EH (cell line): ENCODE measurements around the gene FDPS.
"Not testable (repeated sequence)": the region's sequence is repeated elsewhere in the genome, so short reads cannot be mapped to it uniquely, and the experiment has no call there.

Experiments
- DNase-seq: peaks from one replicate; pipeline ENCODE4 v3.0.0-alpha.2; 2015; ENCODE audit warnings: low read depth

FDPS gene

DNA sequence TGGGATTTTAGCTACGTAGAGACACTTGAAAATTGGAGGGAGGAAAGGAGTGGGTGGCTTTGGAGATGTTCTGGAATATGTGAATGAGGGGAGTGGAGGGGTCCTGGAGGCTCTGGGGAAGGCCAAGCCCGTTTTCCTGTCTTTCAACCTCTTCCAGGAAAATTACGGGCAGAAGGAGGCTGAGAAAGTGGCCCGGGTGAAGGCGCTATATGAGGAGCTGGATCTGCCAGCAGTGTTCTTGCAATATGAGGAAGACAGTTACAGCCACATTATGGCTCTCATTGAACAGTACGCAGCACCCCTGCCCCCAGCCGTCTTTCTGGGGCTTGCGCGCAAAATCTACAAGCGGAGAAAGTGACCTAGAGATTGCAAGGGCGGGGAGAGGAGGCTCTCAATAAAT, 11.6 kb downstream of the FDPS start:
- no peak for DNase-seq

DNA sequence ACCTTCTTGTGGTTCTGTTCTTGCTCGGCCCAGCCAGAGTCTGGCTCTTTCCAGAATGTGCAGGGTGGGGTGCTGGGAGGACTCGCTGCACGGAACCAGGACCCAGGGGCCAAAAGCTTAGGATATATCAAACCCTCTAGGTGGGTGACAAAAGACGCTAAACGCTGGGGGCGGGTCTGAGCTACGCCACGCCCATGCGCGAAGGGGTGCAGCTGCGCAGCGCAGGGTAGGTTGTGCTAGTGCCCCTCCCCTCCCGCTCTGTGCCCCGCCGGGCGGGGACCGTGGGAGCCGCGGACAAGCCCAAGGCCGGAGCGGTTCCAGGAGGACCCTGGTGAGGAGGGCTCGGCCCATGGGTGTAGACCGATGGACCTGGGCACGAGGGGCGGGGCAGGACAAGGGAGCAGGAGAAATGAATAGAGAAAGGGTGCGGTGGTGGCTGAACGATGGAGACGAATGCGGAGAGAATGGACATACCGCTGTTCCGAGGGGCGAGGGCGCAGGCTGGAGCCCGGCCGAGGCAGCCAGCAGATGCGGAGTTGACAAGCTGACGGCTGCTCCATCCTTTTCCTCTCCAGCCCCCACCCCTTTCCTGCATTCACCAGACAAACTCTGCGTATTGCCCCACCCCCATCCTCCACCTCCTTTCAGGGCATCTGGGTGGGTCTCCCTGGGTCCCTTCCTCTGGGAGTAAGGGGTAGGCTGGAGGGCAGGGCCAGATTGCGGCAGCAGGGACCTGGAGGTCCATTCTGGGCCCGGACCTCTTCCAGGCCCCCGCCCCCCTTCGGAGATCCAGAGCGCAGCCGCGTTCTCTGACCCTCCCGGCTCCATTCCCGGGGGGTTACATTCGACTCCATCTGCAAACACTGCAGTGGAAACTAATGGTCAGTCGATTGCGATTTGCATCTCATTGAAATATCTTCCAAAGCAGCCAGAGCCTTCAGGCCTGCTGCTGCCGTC, 12.3 kb downstream of the FDPS start, which contains the start of gene RUSC1:
Gene RUSC1 (plus strand): TSS at position 234 of the 957 bp plus-strand sequence. CDS start 880 bp downstream, outside the sequence.
- peak; percentile 68 for DNase-seq

DNA sequence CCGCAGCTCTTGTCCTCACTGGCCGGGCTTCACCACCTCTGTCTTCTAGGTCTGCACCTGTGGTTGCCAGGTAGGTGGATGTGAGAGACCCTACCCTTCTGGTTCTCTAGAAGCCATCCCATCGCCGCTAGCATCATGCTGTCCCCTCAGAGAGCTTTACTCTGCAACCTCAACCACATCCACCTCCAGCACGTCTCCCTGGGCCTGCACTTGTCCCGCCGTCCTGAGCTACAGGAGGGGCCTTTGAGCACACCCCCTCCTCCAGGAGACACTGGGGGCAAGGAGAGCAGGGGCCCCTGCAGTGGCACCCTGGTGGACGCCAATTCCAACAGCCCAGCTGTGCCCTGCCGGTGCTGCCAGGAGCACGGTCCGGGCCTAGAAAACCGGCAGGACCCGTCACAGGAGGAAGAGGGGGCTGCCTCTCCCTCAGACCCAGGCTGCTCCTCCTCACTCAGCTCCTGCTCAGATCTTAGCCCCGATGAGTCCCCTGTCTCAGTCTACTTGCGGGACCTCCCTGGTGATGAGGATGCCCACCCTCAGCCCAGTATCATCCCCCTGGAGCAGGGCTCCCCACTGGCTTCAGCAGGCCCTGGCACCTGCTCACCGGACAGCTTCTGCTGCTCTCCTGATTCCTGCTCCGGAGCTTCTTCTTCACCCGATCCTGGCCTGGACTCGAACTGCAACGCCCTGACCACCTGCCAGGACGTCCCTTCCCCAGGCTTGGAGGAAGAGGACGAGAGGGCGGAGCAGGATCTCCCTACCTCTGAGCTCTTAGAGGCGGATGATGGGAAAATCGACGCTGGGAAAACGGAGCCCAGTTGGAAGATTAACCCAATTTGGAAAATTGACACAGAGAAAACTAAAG, 13.2 kb downstream of the FDPS start:
- no peak for DNase-seq

DNA sequence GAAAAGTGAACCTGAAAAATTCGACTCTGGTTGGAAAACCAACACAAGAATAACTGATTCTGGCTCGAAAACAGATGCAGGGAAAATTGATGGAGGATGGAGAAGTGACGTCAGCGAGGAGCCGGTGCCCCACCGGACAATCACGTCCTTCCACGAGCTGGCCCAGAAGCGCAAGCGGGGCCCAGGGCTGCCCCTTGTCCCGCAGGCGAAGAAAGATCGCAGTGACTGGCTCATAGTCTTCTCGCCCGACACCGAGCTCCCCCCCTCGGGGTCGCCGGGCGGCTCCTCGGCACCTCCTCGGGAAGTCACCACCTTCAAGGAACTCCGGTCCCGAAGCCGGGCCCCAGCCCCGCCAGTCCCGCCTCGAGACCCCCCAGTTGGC, 13.9 kb downstream of the FDPS start:
- DNase-seq, result peak; percentile 48

DNA sequence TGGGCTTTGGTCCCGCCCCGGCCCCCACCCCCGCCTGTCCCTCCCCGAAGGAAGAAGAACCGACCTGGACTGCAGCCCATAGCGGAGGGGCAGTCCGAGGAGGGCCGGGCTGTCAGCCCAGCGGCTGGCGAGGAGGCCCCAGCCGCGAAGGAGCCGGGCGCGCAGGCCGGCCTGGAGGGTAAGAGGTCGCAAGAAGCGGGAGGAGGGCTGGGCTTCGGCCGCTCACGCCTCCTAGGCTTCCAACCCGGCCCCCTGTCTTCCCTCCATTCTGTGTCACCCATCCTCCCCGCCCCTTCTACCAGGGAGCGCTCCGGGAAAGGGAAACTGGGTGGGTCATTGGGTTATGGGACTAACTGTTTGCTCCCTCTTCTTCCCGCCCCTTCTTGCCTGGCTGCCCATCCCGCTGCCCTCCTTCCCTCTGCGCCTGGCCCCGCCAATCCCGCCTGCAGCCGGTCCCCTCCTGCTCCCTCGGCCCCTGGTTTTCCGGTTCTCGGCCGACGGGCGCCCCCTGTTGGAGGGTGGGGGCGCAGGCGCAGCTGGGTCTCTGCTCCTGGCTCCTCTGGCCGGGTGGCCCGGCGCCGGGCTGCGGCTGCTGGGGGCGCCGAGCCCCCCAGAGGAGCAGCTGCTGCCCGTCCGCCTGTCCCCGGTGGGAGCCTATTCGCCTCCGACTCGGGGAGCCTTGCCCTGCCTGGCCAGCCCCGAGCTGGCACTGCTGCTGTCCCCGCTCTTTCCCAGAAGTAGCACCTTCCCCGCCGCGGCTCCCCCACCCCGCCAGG, 14.5 kb downstream of the FDPS start:
- peak; percentile 99 for DNase-seq

DNA sequence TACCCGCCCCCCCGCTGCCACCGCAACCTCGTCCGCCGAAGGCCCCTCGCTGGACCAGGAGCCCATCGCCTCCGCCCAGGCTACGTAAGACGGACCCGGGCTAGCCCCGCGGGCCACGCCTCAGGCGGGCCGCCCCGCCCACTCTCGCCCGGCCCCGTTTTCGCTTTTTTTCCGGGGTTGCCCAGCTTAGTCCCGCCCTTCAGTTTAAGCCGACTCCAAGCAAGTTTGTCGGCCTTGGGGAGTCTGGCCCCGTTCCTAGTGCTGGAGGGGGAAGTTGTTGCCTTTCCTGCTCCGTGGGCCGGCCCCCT, 15.0 kb downstream of the FDPS start:
- peak; percentile 90 for DNase-seq

DNA sequence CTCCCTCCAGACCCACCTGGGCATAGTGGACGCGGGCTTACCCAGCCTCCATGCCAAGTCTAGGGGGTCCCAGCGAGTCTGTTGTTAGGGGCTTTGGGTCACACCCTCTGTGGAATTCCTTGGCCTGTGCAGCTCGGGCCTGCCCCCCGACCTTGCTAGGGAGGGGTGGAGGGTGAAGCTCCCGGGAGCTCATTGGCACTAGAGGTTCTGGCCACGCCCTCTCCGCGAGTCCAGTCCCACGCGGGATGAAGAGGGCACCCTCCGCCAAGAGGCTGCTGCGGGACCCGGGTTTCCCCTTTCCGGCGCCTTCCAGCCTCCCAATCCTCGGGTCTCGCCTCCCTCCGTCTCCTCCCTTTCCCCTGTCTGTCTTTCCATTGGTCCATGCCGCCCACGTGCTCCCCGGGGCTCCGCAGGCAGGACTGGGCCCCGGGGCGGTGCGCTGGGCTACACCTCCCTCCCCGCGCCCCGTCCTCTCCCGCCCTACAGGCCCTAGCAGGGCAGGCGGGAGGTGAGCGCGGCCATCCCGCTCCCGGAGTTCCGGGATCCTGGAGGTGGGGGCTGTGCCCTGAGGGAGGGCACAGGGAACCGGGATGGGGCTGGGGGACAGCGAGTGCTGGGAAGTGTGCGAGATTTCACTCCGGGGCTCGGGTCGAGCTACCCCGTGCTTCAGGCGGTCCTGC, 15.5 kb downstream of the FDPS start:
- DNase-seq, result peak; percentile 98

DNA sequence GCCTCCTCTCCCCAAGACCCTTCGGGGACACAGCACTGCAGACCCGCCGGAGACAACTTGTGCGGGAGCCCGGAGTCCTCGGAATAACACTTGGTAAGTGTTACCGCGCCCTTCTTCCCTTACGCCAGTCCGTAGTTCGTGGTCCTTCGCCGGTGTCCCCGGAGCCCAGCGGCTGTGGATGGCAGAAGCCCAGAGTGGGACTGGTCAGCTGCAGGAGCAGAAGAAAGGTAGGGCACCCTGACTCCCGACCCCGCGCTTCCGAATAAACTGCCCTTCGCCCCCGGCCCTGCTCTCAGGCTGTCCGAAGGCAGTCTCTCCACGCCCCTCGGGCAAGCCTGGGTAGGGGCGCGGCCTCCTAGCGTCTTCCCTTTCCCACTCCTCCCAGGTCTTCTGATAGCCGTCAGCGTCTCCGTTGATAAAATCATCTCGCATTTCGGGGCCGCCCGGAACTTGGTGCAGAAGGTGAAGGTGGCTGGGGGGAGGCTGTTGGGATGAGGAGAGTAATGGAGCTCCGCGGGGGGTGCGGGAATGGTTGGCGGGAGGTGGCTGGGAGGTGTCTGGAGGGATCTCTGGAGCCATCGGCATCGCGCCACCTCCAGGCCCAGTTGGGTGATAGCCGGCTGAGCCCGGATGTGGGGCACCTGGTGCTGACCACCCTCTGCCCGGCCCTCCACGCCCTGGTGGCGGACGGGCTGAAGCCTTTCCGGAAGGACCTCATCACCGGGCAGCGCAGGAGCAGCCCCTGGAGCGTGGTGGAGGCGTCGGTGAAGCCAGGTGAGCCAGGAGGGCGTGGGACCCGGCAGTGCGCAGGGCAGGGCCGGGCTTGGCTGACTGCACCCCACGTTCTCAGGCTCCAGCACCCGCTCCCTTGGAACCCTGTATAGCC, 16.3 kb downstream of the FDPS start:
- peak; percentile 63 for DNase-seq

DNA sequence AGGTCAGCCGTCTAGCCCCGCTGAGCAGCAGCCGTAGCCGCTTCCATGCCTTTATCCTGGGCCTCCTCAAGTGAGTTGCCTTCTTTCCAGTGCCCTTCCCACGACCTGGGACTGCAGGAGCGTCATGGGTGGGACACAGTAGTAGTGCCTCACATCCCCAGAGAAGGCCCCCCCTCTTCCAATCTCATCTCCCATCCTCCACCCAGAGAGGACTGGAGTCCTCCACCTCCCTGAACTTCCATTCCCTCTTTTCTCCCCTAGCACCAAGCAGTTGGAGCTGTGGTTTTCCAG, 16.9 kb downstream of the FDPS start:
- DNase-seq, result no peak

DNA sequence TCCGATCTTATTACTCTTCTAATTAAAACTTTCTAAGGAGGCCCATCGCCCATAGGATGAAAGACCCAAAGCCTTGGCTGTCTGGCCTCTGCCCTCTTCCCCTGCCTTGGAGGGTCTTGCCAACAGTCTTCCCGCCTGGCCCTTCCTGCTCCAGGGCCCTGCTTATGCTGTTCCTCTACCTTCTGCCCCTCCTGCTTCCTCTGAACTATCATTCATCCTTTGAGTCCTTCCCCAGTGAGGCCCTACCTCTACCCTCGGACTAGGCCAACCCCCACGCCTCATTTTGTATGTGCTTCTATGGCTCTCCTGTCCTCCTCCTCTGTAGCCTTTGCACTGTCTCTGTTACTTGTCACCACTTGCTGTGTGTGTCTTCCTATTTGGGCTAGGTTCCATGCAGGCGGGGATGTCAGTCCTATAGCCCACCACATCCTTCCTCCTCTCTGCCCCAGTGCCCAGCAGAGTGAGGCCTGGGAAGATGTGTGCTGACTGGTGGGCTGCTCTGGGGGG, 17.4 kb downstream of the FDPS start:
- DNase-seq, result no peak

DNA sequence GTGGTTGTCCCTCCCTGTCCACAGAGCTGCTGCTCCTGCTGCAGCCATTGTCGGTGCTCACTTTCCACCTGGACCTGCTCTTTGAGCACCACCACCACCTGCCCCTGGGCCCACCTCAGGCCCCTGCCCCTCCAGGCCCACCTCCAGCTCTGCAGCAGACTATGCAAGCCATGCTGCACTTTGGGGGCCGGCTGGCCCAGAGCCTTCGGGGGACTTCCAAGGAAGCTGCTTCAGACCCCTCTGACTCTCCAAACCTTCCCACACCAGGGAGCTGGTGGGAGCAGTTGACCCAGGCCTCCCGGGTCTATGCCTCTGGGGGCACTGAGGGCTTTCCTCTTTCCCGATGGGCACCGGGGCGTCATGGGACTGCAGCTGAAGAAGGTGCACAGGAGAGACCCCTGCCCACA, 18.0 kb downstream of the FDPS start:
- no peak for DNase-seq

DNA sequence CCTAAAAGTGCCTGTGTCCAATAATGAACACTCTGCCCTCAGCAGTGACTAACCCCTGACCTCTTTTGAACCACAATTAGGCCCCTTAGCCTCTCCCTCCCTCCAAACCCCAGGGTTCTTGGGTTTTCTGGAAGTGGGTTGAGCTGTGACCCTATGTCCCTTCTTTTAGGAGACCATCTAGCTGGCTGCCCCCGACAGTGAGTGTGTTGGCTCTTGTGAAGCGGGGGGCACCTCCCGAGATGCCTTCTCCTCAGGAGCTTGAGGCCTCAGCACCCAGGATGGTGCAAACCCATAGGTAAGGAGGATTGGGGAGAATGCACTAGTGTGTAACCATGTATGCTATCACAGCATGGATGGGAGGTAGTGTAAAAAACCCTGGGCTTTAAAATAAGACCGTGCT, 19.3 kb downstream of the FDPS start:
- DNase-seq, result no peak

DNA sequence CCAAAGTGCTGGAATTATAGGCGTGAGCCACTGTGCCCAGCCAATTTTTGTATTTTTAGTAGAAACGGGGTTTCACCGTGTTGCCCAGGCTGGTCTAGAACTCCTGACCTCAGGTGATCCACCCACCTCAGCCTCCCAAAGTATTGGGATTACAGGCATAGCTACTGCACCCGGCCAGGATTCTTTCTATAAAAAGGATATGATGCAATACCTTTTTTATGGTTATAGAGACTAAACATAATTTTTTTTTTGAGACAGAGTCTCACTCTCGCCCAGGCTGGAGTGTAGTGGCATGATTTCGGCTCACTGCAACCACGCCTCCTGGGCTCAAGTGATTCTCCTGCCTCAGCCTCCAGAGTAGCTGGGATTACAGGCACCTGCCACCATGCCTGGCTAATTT, 20.2 kb downstream of the FDPS start:
- not testable (repeated sequence) for DNase-seq

DNA sequence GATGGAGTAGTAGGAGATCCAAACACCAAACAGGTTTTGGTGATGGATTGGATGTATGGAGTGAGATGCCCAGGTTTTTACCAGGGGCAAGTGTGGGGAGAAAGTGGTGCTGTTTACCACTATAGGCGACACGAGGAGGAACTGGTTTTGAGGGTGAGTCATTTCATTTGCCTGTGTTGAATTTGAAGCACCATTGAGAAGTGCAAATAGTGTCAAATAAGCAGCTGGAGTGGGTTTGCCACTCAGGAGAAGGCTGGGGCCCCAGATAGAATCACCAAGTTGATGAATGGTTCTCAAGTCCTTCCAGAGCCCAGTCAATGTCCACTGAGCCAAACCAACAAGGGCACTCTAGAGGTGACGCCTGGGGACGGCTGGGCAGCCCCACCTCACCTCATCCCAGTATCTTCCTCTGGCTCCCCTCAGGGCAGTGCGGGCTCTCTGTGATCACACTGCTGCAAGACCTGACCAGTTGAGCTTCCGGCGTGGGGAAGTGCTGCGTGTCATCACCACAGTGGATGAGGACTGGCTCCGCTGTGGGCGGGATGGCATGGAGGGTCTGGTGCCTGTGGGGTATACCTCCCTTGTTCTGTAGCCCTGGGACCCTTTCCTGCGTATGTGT, 21.4 kb downstream of the FDPS start:
- no peak for DNase-seq

DNA sequence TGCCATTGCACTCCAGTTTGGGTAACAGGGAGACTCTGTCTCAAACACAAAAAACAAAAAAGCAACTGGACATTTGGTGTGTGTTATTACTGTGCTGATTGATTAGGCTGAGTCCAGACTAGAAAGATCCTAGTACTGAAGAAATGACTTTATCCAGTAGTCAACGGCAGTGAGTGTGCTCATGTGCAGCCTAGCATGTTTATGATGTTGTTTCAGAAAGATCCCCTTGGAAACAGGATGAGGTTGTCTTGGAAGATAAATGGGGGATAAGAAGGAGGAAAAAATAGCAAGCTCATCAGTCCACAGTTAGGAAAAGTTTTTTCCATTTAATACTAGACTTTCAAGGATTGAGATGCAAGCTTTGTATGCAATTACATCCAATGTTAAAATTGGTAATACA, 26.3 kb downstream of the FDPS start:
- DNase-seq, result no peak

DNA sequence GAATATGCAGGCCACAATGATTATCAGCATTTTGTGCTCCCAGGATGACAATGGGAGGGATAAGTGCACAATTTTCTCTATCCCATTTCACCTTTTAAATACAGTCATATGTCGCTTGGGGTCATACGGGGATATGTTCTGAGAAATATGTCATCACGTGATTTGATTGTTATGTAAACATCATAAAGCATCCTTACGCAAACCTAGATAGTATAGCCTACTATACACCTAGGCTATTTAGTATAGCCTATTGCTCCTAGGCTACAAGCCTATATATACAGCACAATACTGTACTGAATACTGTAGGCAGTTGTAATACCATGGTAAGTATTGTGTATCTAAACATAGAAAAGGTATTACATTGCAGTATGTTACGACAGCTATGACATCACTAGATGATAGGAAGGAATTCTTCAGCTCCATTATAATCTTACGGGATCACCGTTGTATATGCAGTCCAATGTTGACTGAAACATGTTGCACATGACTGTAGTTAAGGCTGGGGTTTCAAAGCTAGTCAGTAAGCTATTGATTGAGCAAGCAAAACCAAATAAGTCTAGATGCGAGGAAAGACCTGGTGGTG, 30.9 kb downstream of the FDPS start:
- DNase-seq, result no peak

DNA sequence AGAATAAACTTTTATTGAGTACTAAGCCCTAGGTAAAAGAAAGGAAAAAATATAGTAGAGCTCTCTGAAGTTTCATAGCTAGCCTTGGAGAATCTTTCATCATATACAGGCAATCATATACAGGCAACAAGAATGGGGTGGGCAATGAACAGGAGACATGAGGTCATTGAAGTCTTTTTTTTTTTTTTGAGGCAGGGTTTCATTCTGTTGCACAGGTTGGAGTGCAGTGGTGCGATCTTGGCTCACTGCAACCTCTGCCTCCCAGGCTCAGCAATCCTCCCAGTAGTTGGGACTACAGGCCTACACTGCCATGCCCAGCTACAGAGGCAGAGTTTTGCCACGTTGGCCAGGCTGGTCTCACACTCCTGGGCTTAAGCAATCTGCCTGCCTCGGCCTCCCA, 34.2 kb downstream of the FDPS start:
- no peak for DNase-seq

DNA sequence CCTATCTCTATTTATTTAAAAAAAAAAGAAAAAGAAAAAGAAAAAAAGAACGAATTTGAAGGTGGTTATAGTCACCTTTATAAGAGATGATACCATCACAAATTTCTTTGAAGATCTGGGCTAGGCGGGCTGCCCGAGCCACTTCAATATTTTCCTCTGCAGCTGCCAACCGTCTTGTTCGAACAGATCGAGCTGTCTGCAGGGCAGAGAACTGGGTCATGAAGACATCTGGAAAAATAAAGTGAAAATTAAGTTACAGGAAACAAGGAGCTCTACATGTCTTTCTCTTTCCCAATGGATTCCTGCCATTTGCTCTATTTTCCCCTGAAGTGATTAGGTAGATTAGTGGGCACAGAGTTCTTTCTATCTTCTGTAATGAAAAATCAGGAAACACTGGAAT, 44.0 kb downstream of the FDPS start:
- no peak for DNase-seq

DNA sequence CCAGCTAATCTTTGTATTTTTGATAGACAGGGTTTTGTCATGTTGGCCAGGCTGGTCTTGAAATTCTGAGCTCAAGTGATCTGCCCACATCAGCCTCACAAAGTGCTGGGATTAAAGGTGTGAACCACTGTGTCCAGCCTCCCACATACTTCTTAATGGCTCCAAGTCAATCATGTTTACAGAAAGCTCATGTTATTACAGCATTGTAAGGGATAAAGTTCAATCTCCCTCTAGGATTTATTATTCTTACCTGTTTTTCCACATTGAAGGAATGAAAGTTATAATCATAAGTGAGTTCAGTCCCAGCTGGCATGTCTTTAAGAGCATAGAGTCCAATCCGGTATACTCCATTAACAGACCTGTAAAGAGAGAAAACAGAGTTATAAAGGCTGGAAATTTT, 51.4 kb downstream of the FDPS start:
- no peak for DNase-seq
